Peyer's patch (tissue), 4 donors: ENCODE data around the gene HADHA.

Experiments
- CTCF ChIP-seq, 6 experiments: fragments of 450-650 bp in 4 of 6; fragments of 200-600 bp in 2 of 6; sonication (generic) in 1 of 6; IDR thresholded peaks; one replicate each; pipeline ENCODE4 v1.5.1; 2017 to 2019; ENCODE audit warnings: antibody characterized with exemption in 6 of 6, mild to moderate bottlenecking in 3 of 6, moderate library complexity in 1 of 6
- POLR2A ChIP-seq, 2 donors: fragments of 450-650 bp; IDR thresholded peaks; one replicate each; pipeline ENCODE4 v1.5.1; 2017; ENCODE audit warnings: antibody characterized with exemption in 2 of 2, mild to moderate bottlenecking in 2 of 2, moderate library complexity in 2 of 2

DNA sequence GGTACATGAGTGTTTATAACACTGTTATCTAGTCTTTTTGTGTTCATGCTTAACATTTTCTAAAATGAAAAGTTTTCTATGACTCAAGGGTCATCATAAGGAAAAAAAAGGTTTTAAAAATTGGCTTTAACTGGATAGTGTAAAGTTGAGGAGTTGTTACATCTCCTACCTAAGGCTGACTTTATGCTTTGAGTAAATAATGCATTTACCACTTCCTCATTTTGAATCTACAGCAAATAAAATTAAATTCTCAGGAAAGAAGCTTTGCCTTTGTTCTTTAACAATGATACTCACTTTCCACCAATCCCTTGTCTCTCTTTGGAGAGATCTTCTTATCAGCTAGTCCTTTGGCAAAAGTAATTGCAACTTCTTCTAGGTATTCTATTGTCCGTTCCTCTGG, 29.7 kb downstream of the HADHA start:
- no peak for TF ChIP-seq CTCF (IDR thresholded peaks at IDR 0.05)
- no peak for TF ChIP-seq POLR2A (IDR thresholded peaks at IDR 0.05)
